ENCODE results near the gene MED10.
"Not testable (repeated sequence)": the region's sequence is repeated elsewhere in the genome, so short reads cannot be mapped to it uniquely, and the experiment has no call there.

Gene MED10

DNA sequence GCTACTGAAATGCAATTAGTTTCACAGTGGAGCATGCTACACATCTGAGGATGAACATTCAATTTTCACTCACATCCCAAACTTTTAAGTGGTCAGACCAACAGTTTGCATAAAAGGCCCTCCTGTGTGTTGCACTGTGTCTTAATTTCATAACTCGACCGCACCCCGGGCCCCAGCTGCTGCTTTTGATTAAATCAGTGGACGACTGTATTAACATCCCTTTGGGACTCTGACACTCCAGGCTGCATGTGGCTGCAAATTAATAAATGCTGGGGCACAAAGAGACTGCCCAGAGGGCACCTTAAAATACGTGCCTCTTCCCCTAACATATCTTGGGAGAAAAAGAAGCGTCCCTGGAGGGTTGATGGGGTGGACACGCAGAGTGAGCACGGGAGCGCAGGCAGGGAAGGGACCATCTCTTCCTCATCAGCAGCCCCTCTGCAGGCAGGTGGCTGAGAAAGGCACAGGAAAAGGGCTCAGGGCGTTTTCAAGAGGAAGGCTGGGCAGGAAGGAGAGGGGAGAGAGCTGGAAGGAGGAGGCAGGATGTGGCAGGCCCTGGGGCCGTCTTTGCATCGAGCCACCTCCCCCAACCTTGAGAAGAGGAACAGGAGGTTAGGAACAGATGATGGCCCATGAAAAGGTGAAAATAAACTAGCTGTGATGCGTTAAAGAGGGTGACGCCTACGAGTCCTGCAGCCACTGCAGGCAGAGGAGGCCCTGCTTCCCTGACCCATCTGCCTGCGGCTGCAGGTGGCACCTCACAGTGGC lies 18.6 kb downstream of the MED10 start:
- 61 to 80% methylated on average over 9 to 14 of the region's 16 CpGs for WGBS, 2 experiments (ENCODE audit: insufficient coverage in 2 of 2)
- no peaks in the 10 kb centered on the region for H3K36me3 ChIP-seq (ENCODE audit: control insufficient read depth, insufficient read depth, low read length)
- no peaks in the 10 kb centered on the region for H3K4me1 ChIP-seq (ENCODE audit: control insufficient read depth, insufficient read depth, low read length, poor library complexity, severe bottlenecking)
- no peak overlapping the region for H3K27ac ChIP-seq (ENCODE audit: low read depth, low read length, severe bottlenecking)
- H3K4me3 ChIP-seq (ENCODE audit: extremely low read depth, insufficient read depth, low read length, poor library complexity, severe bottlenecking), result no peak overlapping the region
- no peaks in the 10 kb centered on the region for H3K9me3 ChIP-seq (ENCODE audit: control insufficient read depth, low read length)

GRCh38 chr5:6358434-6358820 lies 19.9 kb downstream of the MED10 start:
- H3K36me3 ChIP-seq (ENCODE audit: control insufficient read depth, insufficient read depth, low read length), result no peaks in the 10 kb centered on the region
- H3K27ac ChIP-seq (ENCODE audit: low read depth, low read length, severe bottlenecking), result no peak overlapping the region
- WGBS, 2 experiments (ENCODE audit: insufficient coverage in 2 of 2), result 76 to 94% methylated on average over 3 to 5 of the region's 6 CpGs
- H3K9me3 ChIP-seq (ENCODE audit: control insufficient read depth, low read length), result no peaks in the 10 kb centered on the region
- no peak overlapping the region for H3K4me3 ChIP-seq (ENCODE audit: extremely low read depth, insufficient read depth, low read length, poor library complexity, severe bottlenecking)
- no peaks in the 10 kb centered on the region for H3K4me1 ChIP-seq (ENCODE audit: control insufficient read depth, insufficient read depth, low read length, poor library complexity, severe bottlenecking)

GRCh38 chr5:6357817-6358433 lies 20.4 kb downstream of the MED10 start:
- not testable (repeated sequence) for H3K9me3 ChIP-seq (ENCODE audit: control insufficient read depth, low read length); H3K27ac ChIP-seq (ENCODE audit: low read depth, low read length, severe bottlenecking); H3K4me3 ChIP-seq (ENCODE audit: extremely low read depth, insufficient read depth, low read length, poor library complexity, severe bottlenecking); H3K36me3 ChIP-seq (ENCODE audit: control insufficient read depth, insufficient read depth, low read length); H3K4me1 ChIP-seq (ENCODE audit: control insufficient read depth, insufficient read depth, low read length, poor library complexity, severe bottlenecking)
- WGBS, 2 experiments (ENCODE audit: insufficient coverage in 2 of 2), result 82 to 90% methylated on average over 6 to 8 of the region's 8 CpGs

GRCh38 chr5:6356578-6357164 lies 21.7 kb downstream of the MED10 start:
- Histone ChIP-seq H3K27ac (ENCODE audit: low read depth, low read length, severe bottlenecking) (no peak overlapping the region), H3K9me3 (ENCODE audit: control insufficient read depth, low read length) (no peaks in the 10 kb centered on the region), H3K4me3 (ENCODE audit: extremely low read depth, insufficient read depth, low read length, poor library complexity, severe bottlenecking) (no peak overlapping the region), H3K4me1 (ENCODE audit: control insufficient read depth, insufficient read depth, low read length, poor library complexity, severe bottlenecking) (no peaks in the 10 kb centered on the region), H3K36me3 (ENCODE audit: control insufficient read depth, insufficient read depth, low read length) (no peaks in the 10 kb centered on the region)
- WGBS, 2 experiments (ENCODE audit: insufficient coverage in 2 of 2), result 88 to 93% methylated on average over 13 of the region's 16 CpGs

- no peaks in the 10 kb centered on the region for H3K4me1 ChIP-seq (ENCODE audit: control insufficient read depth, insufficient read depth, low read length, poor library complexity, severe bottlenecking)
- no peaks in the 10 kb centered on the region for H3K9me3 ChIP-seq (ENCODE audit: control insufficient read depth, low read length)
- no peak overlapping the region for H3K4me3 ChIP-seq (ENCODE audit: extremely low read depth, insufficient read depth, low read length, poor library complexity, severe bottlenecking)
- no peak overlapping the region for H3K27ac ChIP-seq (ENCODE audit: low read depth, low read length, severe bottlenecking)
- H3K36me3 ChIP-seq (ENCODE audit: control insufficient read depth, insufficient read depth, low read length), result no peaks in the 10 kb centered on the region
- 81 to 94% methylated on average over 6 of the region's 6 CpGs for WGBS, 2 experiments (ENCODE audit: insufficient coverage in 2 of 2)
Measured at GRCh38 chr5:6355294-6355693, 23.1 kb downstream of the MED10 start.

DNA sequence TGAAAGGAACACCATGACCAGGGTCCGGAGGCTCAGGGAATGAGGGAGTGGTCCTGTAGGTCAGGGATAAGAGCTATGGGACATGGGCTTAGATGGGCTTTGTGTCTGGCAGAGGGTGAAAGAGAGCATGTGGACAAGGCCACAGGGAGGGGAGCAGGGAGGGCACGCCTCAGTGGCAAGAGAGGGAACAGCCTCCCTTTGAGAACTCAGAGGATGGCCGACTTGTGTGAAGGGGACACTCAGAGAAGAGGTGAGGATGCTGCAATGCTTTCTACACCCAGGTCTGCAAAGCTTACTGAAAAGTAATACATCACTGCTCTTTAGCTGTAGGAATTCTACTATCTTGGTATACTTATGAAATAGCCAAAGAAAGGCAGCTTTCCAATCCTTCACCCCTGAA lies 23.5 kb downstream of the MED10 start:
- Histone ChIP-seq H3K36me3 (ENCODE audit: control insufficient read depth, insufficient read depth, low read length) (no peaks in the 10 kb centered on the region), H3K27ac (ENCODE audit: low read depth, low read length, severe bottlenecking) (no peak overlapping the region), H3K4me1 (ENCODE audit: control insufficient read depth, insufficient read depth, low read length, poor library complexity, severe bottlenecking) (no peaks in the 10 kb centered on the region), H3K4me3 (ENCODE audit: extremely low read depth, insufficient read depth, low read length, poor library complexity, severe bottlenecking) (no peak overlapping the region), H3K9me3 (ENCODE audit: control insufficient read depth, low read length) (no peaks in the 10 kb centered on the region)
- WGBS, 2 experiments (ENCODE audit: insufficient coverage in 2 of 2), result 51 to 63% methylated on average over 2 of the region's 3 CpGs

DNA sequence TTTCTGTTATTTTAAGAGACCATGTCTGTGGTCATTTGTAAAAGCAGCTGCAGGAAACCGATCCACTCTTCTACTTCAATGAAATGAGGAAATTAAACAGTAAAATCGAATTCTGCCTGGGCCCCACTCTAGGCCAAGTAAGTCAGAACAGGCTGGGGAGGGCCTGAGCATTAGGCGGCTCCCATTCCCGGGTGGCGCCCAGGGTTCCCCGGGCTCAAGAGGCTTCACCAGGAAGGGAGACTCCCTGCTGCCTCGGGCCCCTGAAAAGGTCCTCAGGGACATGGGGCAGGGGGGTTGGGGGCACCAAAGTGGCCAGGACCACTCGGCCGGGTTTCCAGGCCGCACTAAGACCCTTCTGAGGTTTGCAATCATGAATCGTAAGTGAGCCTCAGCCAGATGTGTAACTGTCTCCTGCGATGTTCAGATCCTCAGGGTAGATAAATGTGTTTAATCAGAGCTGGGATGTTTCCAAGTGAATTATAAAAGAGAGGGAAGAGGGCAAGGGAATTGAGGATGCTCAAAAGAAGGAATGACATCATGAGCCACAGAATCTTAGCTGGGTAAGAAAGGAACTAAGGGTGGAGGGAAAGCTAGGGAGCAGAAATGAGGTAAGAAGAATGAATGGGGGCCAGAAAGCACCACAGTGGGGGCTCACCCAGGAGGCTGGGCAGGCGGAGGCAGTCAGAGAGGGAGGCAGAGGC lies 24.6 kb downstream of the MED10 start:
- Histone ChIP-seq H3K4me1 (ENCODE audit: control insufficient read depth, insufficient read depth, low read length, poor library complexity, severe bottlenecking) (no peaks in the 10 kb centered on the region), H3K9me3 (ENCODE audit: control insufficient read depth, low read length) (no peaks in the 10 kb centered on the region), H3K27ac (ENCODE audit: low read depth, low read length, severe bottlenecking) (no peak overlapping the region), H3K36me3 (ENCODE audit: control insufficient read depth, insufficient read depth, low read length) (no peaks in the 10 kb centered on the region), H3K4me3 (ENCODE audit: extremely low read depth, insufficient read depth, low read length, poor library complexity, severe bottlenecking) (no peak overlapping the region)
- WGBS, 2 experiments (ENCODE audit: insufficient coverage in 2 of 2), result 80 to 91% methylated on average over 11 to 12 of the region's 13 CpGs

DNA sequence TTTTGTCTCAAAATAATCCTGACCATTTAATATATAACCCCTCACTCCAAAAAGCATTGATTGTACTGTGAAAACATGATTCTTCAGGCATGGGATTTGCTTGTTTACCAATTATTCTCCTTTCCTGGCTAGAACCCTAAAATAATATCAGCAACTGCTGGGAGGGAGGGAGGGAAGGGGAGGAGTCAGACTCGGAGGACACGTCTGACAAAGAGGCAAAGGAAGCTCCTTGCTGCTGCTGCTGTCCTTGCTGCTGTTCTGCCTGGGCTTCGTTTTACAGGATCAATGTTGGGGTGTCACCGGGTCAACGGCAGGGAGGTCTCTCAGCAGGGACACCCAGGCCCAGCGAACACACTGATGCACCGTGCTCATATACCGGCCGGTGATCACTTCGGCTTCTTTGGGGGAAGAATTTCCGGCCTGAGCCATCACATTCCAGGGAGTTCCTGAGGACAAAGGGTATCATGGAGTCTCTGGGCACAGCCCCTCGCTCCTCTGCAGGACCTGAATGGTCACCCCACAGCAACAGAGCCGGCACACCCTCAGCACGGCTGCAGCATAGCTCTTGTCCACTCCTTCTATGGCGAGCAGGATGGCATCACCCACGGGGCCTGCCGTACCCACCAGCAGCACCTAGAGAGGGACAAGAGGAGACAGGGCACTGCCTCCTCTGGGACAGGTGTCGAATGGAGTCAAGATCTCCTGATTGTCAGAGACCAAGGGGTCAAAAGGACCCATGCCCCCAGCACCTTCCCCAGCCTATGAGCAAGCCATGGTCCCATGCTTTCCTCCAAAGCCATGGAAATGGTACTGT lies 27.9 kb downstream of the MED10 start:
- Histone ChIP-seq H3K9me3 (ENCODE audit: control insufficient read depth, low read length) (no peaks in the 10 kb centered on the region), H3K36me3 (ENCODE audit: control insufficient read depth, insufficient read depth, low read length) (no peaks in the 10 kb centered on the region), H3K27ac (ENCODE audit: low read depth, low read length, severe bottlenecking) (no peak overlapping the region), H3K4me1 (ENCODE audit: control insufficient read depth, insufficient read depth, low read length, poor library complexity, severe bottlenecking) (no peaks in the 10 kb centered on the region), H3K4me3 (ENCODE audit: extremely low read depth, insufficient read depth, low read length, poor library complexity, severe bottlenecking) (no peak overlapping the region)
- 80 to 82% methylated on average over 16 to 17 of the region's 18 CpGs for WGBS, 2 experiments (ENCODE audit: insufficient coverage in 2 of 2)

DNA sequence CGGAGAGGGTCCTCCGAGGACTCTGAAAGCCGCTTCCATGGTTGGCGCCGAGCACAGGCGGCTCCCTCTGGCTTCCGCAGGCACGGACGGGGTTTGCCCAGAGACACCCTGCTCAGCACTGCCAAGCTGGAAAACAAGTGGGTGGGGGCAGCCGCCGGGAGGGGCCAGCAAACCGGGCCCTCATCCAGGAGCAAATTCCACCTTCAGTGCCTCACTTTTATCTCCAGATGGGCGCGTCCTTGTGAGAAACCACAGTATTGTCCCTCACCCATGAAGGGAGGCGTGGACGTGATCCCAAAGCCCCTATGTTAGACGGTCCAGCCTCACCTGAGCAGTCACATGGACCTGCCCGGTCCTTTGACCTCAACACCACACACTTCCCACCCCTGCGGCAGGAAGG lies 29.0 kb downstream of the MED10 start:
- Histone ChIP-seq H3K27ac (ENCODE audit: low read depth, low read length, severe bottlenecking) (no peak overlapping the region), H3K36me3 (ENCODE audit: control insufficient read depth, insufficient read depth, low read length) (no peaks in the 10 kb centered on the region), H3K4me1 (ENCODE audit: control insufficient read depth, insufficient read depth, low read length, poor library complexity, severe bottlenecking) (no peaks in the 10 kb centered on the region), H3K4me3 (ENCODE audit: extremely low read depth, insufficient read depth, low read length, poor library complexity, severe bottlenecking) (no peak overlapping the region), H3K9me3 (ENCODE audit: control insufficient read depth, low read length) (no peaks in the 10 kb centered on the region)
- WGBS, 2 experiments (ENCODE audit: insufficient coverage in 2 of 2), result 88 to 90% methylated on average over 11 to 14 of the region's 19 CpGs

DNA sequence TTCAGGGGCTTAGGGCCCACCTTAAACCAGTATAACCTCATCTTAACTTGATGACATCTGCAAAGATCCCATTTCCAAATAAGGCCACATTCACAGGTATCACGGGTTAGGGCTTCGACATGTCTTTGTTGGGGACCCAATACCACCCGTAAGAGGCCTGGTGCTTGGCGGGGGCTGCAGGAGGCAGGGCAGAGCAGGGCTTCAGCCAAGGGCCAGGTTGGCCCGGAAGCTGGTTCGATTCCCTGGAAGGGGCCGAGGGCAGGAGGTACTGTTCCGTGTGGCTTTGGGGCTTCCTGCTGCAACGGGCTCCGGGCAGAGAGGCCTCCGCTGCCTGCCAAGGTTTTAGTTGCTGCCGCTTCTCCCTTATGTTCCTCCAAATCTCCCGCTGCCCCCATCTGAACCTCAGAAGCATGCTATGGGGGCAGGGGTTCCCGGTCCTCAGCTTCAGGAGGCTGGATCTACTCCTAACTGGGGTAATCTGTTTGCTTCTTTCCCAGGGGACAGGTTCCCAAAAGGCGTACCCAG lies 29.8 kb downstream of the MED10 start:
- no peaks in the 10 kb centered on the region for H3K36me3 ChIP-seq (ENCODE audit: control insufficient read depth, insufficient read depth, low read length)
- 92 to 93% methylated on average over 13 to 15 of the region's 15 CpGs for WGBS, 2 experiments (ENCODE audit: insufficient coverage in 2 of 2)
- H3K4me1 ChIP-seq (ENCODE audit: control insufficient read depth, insufficient read depth, low read length, poor library complexity, severe bottlenecking), result no peaks in the 10 kb centered on the region
- no peaks in the 10 kb centered on the region for H3K9me3 ChIP-seq (ENCODE audit: control insufficient read depth, low read length)
- no peak overlapping the region for H3K4me3 ChIP-seq (ENCODE audit: extremely low read depth, insufficient read depth, low read length, poor library complexity, severe bottlenecking)
- no peak overlapping the region for H3K27ac ChIP-seq (ENCODE audit: low read depth, low read length, severe bottlenecking)

Data from mesodermal cell (in vitro differentiated cells).